HCT116 (cell line): Measurements from ENCODE around the gene C2orf92. TPM values are rescaled to one million over a fixed set of nuclear protein-coding genes. Genes with fewer than 3 reads are reported as not detected.

Source experiments
- ATAC-seq: fragments of 200-7000 bp; cut with Tn5 transposase; 2 replicates; pipeline ENCODE4 v1.9.1; 2020; ENCODE audit warnings: mild to moderate bottlenecking, moderate library complexity
- BruUV-seq: library from RNA; stranded (reverse); fragments of 400-500 nt; replicated peaks from 2 replicates; lab custom pipeline; 2021; lab: Mats Ljungman, UMichigan
- CTCF ChIA-PET: fragments of 300-600 bp; sonication (Branson Sonifier 250); formaldehyde crosslinking; loops from one replicate; lab custom pipeline; 2021; ENCODE audit warnings: antibody characterized with exemption; lab: Charles Lee
- POLR2A ChIA-PET: fragments of 300-600, 350-600 bp; sonication (Branson Sonifier 250); formaldehyde crosslinking; loops from one replicate; lab custom pipeline; 2021; ENCODE audit warnings: antibody characterized with exemption; lab: Charles Lee
- RAD21 ChIA-PET, 2 experiments: fragments of 300-600 bp; sonication (Branson Sonifier 250); formaldehyde crosslinking; loops; one replicate each; lab custom pipeline; 2023; ENCODE audit warnings: low total read pairs in 2 of 2; ENCODE audit not compliant: uncharacterized antibody in 2 of 2, unreplicated experiment in 2 of 2, low non-redundant PET in 1 of 2; lab: Charles Lee
- DNase-seq: peaks from one replicate; pipeline ENCODE4 v3.0.0-alpha.2; 2010; ENCODE audit warnings: low read depth, low spot score
- H2AFZ ChIP-seq: fragments of 200-600 bp; shearing (Covaris generic), sonication (generic); 2 replicates; pipeline ENCODE4 v1.6.1; 2017; ENCODE audit warnings: low read depth, mixed run types, mixed read lengths, antibody characterized with exemption, low read length; ENCODE audit not compliant: poor library complexity, severe bottlenecking
- H3K27ac ChIP-seq: 2 replicates; pipeline ENCODE4 v1.5.1; 2012; ENCODE audit warnings: low read depth, low read length
- H3K27me3 ChIP-seq: fragments of 200-600 bp; sonication (generic); 2 replicates; pipeline ENCODE4 v1.6.1; 2016; ENCODE audit warnings: mixed run types, low read length, mixed read lengths; ENCODE audit not compliant: insufficient read depth
- H3K36me3 ChIP-seq, 2 experiments: fragments of 200-500 bp in 1 of 2; fragments of 200-600 bp in 1 of 2; sonication (Bioruptor generic) in 1 of 2; sonication (generic) in 1 of 2; 2 replicates each; pipeline versions ENCODE4 v1.5.1 to v1.6.1; 2014 to 2016; ENCODE audit warnings: low read length in 2 of 2, inconsistent platforms in 1 of 2, mixed read lengths in 1 of 2, mixed run types in 1 of 2; ENCODE audit not compliant: insufficient read depth in 2 of 2, control insufficient read depth in 1 of 2
- H3K4me1 ChIP-seq, 2 experiments: fragments of 200-600 bp in 1 of 2; sonication (generic) in 1 of 2; 2 replicates each; pipeline versions ENCODE4 v1.5.1 to v1.6.1; 2012 to 2017; ENCODE audit warnings: low read length in 2 of 2, inconsistent platforms in 1 of 2, mild to moderate bottlenecking in 1 of 2, mixed read lengths in 1 of 2, mixed run types in 1 of 2, moderate library complexity in 1 of 2; ENCODE audit not compliant: insufficient read depth in 2 of 2, control insufficient read depth in 1 of 2
- H3K4me2 ChIP-seq: fragments of 200-600 bp; sonication (generic); 2 replicates; pipeline ENCODE4 v1.6.1; 2017; ENCODE audit warnings: mixed run types, low read length, mixed read lengths
- H3K4me3 ChIP-seq, 2 experiments: fragments of 200-600 bp in 1 of 2; sonication (generic) in 1 of 2; replicated peaks in 1 of 2; 2 replicates each; pipeline ENCODE4 v1.5.1; 2011 to 2016; ENCODE audit warnings: low read length in 2 of 2, control low read depth in 1 of 2, low read depth in 1 of 2, mild to moderate bottlenecking in 1 of 2, mixed read lengths in 1 of 2, mixed run types in 1 of 2
- H3K79me2 ChIP-seq: fragments of 200-600 bp; sonication (generic); 2 replicates; pipeline ENCODE4 v1.6.1; 2017; ENCODE audit warnings: mild to moderate bottlenecking, mixed run types, low read length, moderate library complexity, mixed read lengths; ENCODE audit not compliant: insufficient read depth
- H3K9ac ChIP-seq: fragments of 200-600 bp; sonication (generic); 2 replicates; pipeline ENCODE4 v1.6.1; 2016; ENCODE audit warnings: low read length, mixed read lengths
- H3K9me2 ChIP-seq: fragments of 200-600 bp; sonication (generic), shearing (Covaris generic); 2 replicates; pipeline ENCODE4 v1.6.1; 2017; ENCODE audit warnings: mixed run types, mild to moderate bottlenecking, moderate library complexity; ENCODE audit not compliant: insufficient read depth
- H3K9me3 ChIP-seq, 2 experiments: fragments of 200-500 bp in 1 of 2; fragments of 200-600 bp in 1 of 2; sonication (Bioruptor generic) in 1 of 2; sonication (generic) in 1 of 2; 2 replicates each; pipeline ENCODE4 v1.6.1; 2014 to 2017; ENCODE audit warnings: low read length in 2 of 2, mixed read lengths in 2 of 2, inconsistent platforms in 1 of 2, low read depth in 1 of 2, mild to moderate bottlenecking in 1 of 2, mixed run types in 1 of 2, moderate library complexity in 1 of 2; ENCODE audit not compliant: control insufficient read depth in 1 of 2, insufficient read depth in 1 of 2
- H4K20me1 ChIP-seq: fragments of 200-600 bp; sonication (generic), shearing (Covaris generic); 2 replicates; pipeline ENCODE4 v1.6.1; 2017; ENCODE audit warnings: mixed run types, mild to moderate bottlenecking, moderate library complexity; ENCODE audit not compliant: insufficient read depth
- CBX3 ChIP-seq: IDR thresholded peaks from 2 replicates; pipeline ENCODE4 v1.6.1; 2012; ENCODE audit warnings: low read depth
- MAX ChIP-seq: IDR thresholded peaks from 2 replicates; pipeline ENCODE4 v1.6.1; 2012
- POLR2A ChIP-seq: IDR thresholded peaks from 2 replicates; pipeline ENCODE4 v1.7.0; 2011; ENCODE audit warnings: borderline replicate concordance; ENCODE audit not compliant: insufficient read depth, insufficient read length; ENCODE audit errors: extremely low read depth
- SP1 ChIP-seq: IDR thresholded peaks from 2 replicates; pipeline ENCODE4 v1.6.1; 2012; ENCODE audit warnings: low read depth
- SRF ChIP-seq: IDR thresholded peaks from 2 replicates; pipeline ENCODE4 v1.6.1; 2012; ENCODE audit warnings: low read depth
- TCF7L2 ChIP-seq: IDR thresholded peaks from 2 replicates; pipeline ENCODE4 v1.7.0; 2011; ENCODE audit warnings: borderline replicate concordance, inconsistent platforms; ENCODE audit not compliant: insufficient read depth, insufficient read length; ENCODE audit errors: extremely low read depth
- YY1 ChIP-seq: IDR thresholded peaks from 2 replicates; pipeline ENCODE4 v1.6.1; 2011; ENCODE audit warnings: low read length, low read depth, moderate library complexity, mild to moderate bottlenecking; ENCODE audit not compliant: insufficient replicate concordance; ENCODE audit errors: extremely low read depth
- ZBTB33 ChIP-seq: IDR thresholded peaks from 2 replicates; pipeline ENCODE4 v1.6.1; 2011; ENCODE audit warnings: mild to moderate bottlenecking, low read length, moderate library complexity; ENCODE audit not compliant: insufficient replicate concordance; ENCODE audit errors: extremely low read depth
- intact Hi-C: fragments of 100-400 bp; cut with micrococcal nuclease; formaldehyde crosslinking; loops from 2 replicates; pipeline ENCODE4 v1.10.0; 2022
- total RNA-seq: library from RNA; stranded (reverse); gene quantifications from one replicate; pipeline ENCODE4 v1.2.1, GENCODE V29; 2021; ENCODE audit not compliant: unreplicated experiment

C2orf92 gene
- total RNA-seq, 1 experiment from 2014 or later = 3.0 TPM

GRCh38 chr2:97728091-97728731, 58.7 kb downstream of the C2orf92 start:
- Histone ChIP-seq H3K4me2 (no peak overlapping the region), H3K9ac (no peak overlapping the region), H3K9me3 (no peaks in the 10 kb centered on the region), H3K27ac (no peak overlapping the region)
- POLR2A ChIA-PET = no interaction called here
- TF ChIP-seq TCF7L2 = no peak
- no peak for TF ChIP-seq POLR2A
- no peak for TF ChIP-seq MAX
- no peak for TF ChIP-seq ZBTB33
- TF ChIP-seq CBX3 = no peak
- no peak for TF ChIP-seq YY1
- no peak for TF ChIP-seq SP1
- no peak for TF ChIP-seq SRF
- TF ChIP-seq, all 23 proteins: peak for 0
- H4K20me1 ChIP-seq = no peaks in the 10 kb centered on the region
- ChIA-PET CTCF (interaction anchor here (0.8 kb wide), 1 partner anchor 19 kb away, joined by 3 read pairs; no protein-coding TSS in a partner anchor), RAD21 (no interaction called here)
- no peaks in the 10 kb centered on the region for H3K36me3 ChIP-seq
- H3K79me2 ChIP-seq = no peaks in the 10 kb centered on the region
- H3K4me3 ChIP-seq = no peak overlapping the region
- peaks cover 0 to 5% of the 10 kb centered on the region in 2 experiments; a peak in 2 of 4 replicates for H3K4me1 ChIP-seq
- no TSS peak for BruUV-seq
- no peak for ATAC-seq
- intact Hi-C loops = no loop called here
- H3K27me3 ChIP-seq = no peaks in the 10 kb centered on the region
- no peak for DNase-seq
- no peak overlapping the region for H2AFZ ChIP-seq
- no peaks in the 10 kb centered on the region for H3K9me2 ChIP-seq
